CD1c-positive myeloid dendritic cell (primary cell): ENCODE results near the gene CXXC4.

Source experiments
- DNase-seq: peaks from one replicate; pipeline ENCODE4 v3.0.0-alpha.2; 2016; ENCODE audit errors: extremely low spot score

CXXC4 gene

DNA sequence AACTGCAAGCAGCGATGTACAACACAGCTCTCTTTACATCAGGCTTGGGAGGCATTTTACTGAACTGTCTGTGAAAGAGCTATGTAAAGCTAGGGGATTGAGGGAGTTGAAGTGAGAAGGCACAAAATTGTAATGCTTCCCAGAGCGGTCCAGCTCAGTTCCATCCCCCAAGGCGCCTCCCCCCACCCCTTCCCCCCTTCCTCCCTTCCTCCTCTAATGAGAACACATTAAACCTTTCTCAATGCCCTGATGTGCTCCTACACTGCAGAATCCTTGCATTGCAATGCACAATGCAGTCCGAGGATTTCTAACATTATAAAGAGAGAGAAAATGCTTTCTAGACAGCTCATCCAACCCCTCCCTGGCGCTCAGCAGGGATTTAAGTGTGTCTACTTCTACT lies 73.9 kb downstream of the CXXC4 start:
- no peak for DNase-seq
